Measurements from ENCODE around the gene POLN. TPM values are rescaled to one million over a fixed set of nuclear protein-coding genes. Genes with fewer than 3 reads are reported as not detected.

The POLN gene
- total RNA-seq, 2 experiments from 2014 or later = 4.0 to 4.4 TPM

DNA sequence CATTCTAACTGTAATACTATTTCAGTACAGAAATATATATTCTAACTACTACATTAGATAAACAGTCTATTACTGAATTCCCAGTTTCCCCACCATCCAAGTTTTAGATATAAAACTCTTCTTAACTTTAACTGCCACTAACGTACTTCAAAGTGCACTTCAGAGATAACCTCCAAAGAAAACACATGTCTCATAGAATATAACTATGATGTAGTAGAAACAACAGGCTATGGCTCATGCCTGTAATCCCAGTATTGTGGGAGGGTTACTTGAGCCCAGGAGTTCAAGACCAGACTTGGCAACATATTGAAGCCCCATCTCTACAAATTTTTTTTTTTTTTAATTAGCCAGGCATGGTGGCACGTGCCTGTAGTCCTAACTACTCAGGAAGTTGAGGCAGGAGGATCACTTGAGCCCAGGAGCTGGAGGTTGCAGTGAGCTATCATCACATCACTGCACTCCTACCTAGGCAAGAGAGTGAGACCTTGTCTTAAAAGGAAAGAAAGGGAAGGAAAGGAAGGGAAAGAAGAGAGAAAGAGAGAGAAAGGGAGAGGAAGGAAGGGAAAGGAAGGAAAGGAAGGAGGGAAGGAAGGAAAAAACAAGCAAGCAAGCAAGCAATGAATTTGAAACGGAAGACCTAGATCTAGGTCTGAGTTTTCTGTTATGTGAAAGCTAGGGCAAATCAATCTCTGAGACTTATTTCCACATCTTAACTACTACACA is 4.8 kb downstream of the POLN start:
- intact Hi-C loops (cut with micrococcal nuclease; ENCODE audit: unreplicated experiment) = no loop called here
- peaks cover 62% of the 10 kb centered on the region for H3K79me2 ChIP-seq (ENCODE audit: insufficient read depth, low read depth, low read length)
- no peak for TF ChIP-seq EZH2phosphoT487 (IDR thresholded peaks at IDR 0.05; ENCODE audit: borderline replicate concordance, low read depth, low read length)
- TF ChIP-seq, protein P1, sequence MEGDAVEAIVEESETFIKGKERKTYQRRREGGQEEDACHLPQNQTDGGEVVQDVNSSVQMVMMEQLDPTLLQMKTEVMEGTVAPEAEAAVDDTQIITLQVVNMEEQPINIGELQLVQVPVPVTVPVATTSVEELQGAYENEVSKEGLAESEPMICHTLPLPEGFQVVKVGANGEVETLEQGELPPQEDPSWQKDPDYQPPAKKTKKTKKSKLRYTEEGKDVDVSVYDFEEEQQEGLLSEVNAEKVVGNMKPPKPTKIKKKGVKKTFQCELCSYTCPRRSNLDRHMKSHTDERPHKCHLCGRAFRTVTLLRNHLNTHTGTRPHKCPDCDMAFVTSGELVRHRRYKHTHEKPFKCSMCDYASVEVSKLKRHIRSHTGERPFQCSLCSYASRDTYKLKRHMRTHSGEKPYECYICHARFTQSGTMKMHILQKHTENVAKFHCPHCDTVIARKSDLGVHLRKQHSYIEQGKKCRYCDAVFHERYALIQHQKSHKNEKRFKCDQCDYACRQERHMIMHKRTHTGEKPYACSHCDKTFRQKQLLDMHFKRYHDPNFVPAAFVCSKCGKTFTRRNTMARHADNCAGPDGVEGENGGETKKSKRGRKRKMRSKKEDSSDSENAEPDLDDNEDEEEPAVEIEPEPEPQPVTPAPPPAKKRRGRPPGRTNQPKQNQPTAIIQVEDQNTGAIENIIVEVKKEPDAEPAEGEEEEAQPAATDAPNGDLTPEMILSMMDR (conservative IDR thresholded peaks at IDR 0.05; ENCODE audit: low read length) = no peak
- ChIA-PET CTCF (ENCODE audit: unreplicated experiment) (no interaction called here), POLR2A (interaction anchor here (0.6 to 0.9 kb wide), 2 partner anchors 12 to 61 kb away, joined by 5 to 6 read pairs; no protein-coding TSS in a partner anchor)
- H3K4me2 ChIP-seq (ENCODE audit: low read length) = peak overlapping the region; percentile 48
- H3K9me3 ChIP-seq (ENCODE audit: low read length) = no peaks in the 10 kb centered on the region
- H3K4me1 ChIP-seq (ENCODE audit: insufficient read depth, low read length, poor library complexity, severe bottlenecking) = peaks cover 37% of the 10 kb centered on the region
- DNase-seq (ENCODE audit: low spot score) = no peak
- no TSS peak for BruUV-seq (replicated peaks)
- no peak overlapping the region for H2AFZ ChIP-seq (ENCODE audit: low read length)
- H3K4me3 ChIP-seq (ENCODE audit: low read depth, low read length, poor library complexity, severe bottlenecking) = no peak overlapping the region
- H3K27ac ChIP-seq (ENCODE audit: low read depth, low read length, poor library complexity, severe bottlenecking) = no peak overlapping the region
- H3K36me3 ChIP-seq (ENCODE audit: insufficient read depth, low read length) = peaks cover 75% of the 10 kb centered on the region
- peaks cover 35% of the 10 kb centered on the region for H4K20me1 ChIP-seq (ENCODE audit: insufficient read depth, low read length)
- no peaks in the 10 kb centered on the region for H3K9me2 ChIP-seq (ENCODE audit: insufficient read depth, low read length)

DNA sequence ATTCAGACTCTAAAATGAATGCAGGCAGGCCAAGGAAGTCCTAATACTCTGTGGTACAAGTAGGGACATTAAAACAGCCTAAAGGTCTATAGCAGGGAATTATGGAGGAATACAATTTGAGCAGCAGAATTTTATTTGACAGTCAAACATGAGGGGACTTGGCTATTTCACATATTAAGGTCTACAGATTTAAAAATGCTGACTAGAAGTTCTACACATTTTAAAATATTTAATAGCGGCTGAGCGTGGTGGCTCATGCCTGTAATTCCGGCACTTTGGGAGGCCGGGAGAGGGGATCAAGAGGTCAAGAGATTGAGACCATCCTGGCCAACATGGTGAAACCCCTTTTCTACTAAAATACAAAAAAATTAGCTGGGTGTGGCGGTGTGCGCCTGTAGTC is 10.8 kb downstream of the POLN start:
- no peak for DNase-seq (ENCODE audit: low spot score)
- CTCF ChIA-PET (ENCODE audit: unreplicated experiment) = no interaction called here
- Histone ChIP-seq H2AFZ (ENCODE audit: low read length) (no peak overlapping the region), H3K9me2 (ENCODE audit: insufficient read depth, low read length) (no peaks in the 10 kb centered on the region), H3K79me2 (ENCODE audit: insufficient read depth, low read depth, low read length) (peaks cover 11% of the 10 kb centered on the region; the same call in 1 of the 2 replicates), H3K4me3 (ENCODE audit: low read depth, low read length, poor library complexity, severe bottlenecking) (no peak overlapping the region), H3K4me2 (ENCODE audit: low read length) (no peak overlapping the region), H3K9me3 (ENCODE audit: low read length) (no peaks in the 10 kb centered on the region), H3K4me1 (ENCODE audit: insufficient read depth, low read length, poor library complexity, severe bottlenecking) (no peaks in the 10 kb centered on the region), H3K36me3 (ENCODE audit: insufficient read depth, low read length) (peaks cover 69% of the 10 kb centered on the region), H3K27ac (ENCODE audit: low read depth, low read length, poor library complexity, severe bottlenecking) (no peak overlapping the region), H4K20me1 (ENCODE audit: insufficient read depth, low read length) (peaks cover 4% of the 10 kb centered on the region; the same call in 1 of the 2 replicates)
- POLR2A ChIA-PET = interaction anchor here (0.6 kb wide), 1 partner anchor 496 kb away, joined by 5 read pairs; no protein-coding TSS in a partner anchor
- no TSS peak for BruUV-seq (replicated peaks)
- intact Hi-C loops (cut with micrococcal nuclease; ENCODE audit: unreplicated experiment) = no loop called here
- no peak for TF ChIP-seq EZH2phosphoT487 (IDR thresholded peaks at IDR 0.05; ENCODE audit: borderline replicate concordance, low read depth, low read length)
- TF ChIP-seq, protein P1 (conservative IDR thresholded peaks at IDR 0.05; ENCODE audit: low read length) = no peak

DNA sequence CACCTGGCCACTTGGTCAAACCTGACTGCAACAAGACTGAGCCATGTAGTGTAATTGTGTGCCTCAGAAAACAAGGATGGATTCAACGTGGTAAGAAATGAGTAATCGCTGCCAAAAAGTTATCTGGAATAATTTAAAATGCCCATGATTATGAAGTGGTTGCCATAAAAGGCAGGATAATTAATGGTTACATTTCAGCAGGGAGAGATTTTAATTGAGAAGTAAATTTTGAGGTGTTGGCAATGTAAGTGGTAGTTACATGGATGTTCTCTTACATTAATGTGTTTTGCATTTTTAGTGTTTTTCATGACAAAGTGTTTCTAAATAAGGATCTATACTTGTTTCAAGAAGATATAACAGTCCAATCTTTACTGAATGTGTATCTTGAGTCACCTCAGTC is 15.7 kb downstream of the POLN start:
- Histone ChIP-seq H3K9me2 (ENCODE audit: insufficient read depth, low read length) (no peaks in the 10 kb centered on the region), H3K4me3 (ENCODE audit: low read depth, low read length, poor library complexity, severe bottlenecking) (no peak overlapping the region), H3K4me1 (ENCODE audit: insufficient read depth, low read length, poor library complexity, severe bottlenecking) (no peaks in the 10 kb centered on the region), H4K20me1 (ENCODE audit: insufficient read depth, low read length) (no peaks in the 10 kb centered on the region), H3K36me3 (ENCODE audit: insufficient read depth, low read length) (peaks cover 34% of the 10 kb centered on the region), H3K27ac (ENCODE audit: low read depth, low read length, poor library complexity, severe bottlenecking) (no peak overlapping the region), H3K4me2 (ENCODE audit: low read length) (no peak overlapping the region), H3K9me3 (ENCODE audit: low read length) (no peaks in the 10 kb centered on the region), H3K79me2 (ENCODE audit: insufficient read depth, low read depth, low read length) (no peaks in the 10 kb centered on the region), H2AFZ (ENCODE audit: low read length) (no peak overlapping the region)
- DNase-seq (ENCODE audit: low spot score) = no peak
- ChIA-PET CTCF (ENCODE audit: unreplicated experiment) (interaction anchor here (0.6 kb wide), 1 partner anchor 68 kb away, joined by 3 read pairs; no protein-coding TSS in a partner anchor), POLR2A (interaction anchor here (0.6 kb wide), 1 partner anchor 29 kb away, joined by 4 read pairs; no protein-coding TSS in a partner anchor)
- TF ChIP-seq EZH2phosphoT487 (IDR thresholded peaks at IDR 0.05; ENCODE audit: borderline replicate concordance, low read depth, low read length) = no peak
- TF ChIP-seq, protein P1 (conservative IDR thresholded peaks at IDR 0.05; ENCODE audit: low read length) = no peak
- no TSS peak for BruUV-seq (replicated peaks)
- intact Hi-C loops (cut with micrococcal nuclease; ENCODE audit: unreplicated experiment) = no loop called here

All from OCI-LY7 (cell line).